ENCODE measurements around the gene DUSP28. TPM values are rescaled to one million over a fixed set of nuclear protein-coding genes. Genes with fewer than 3 reads are reported as not detected.

The DUSP28 gene
- total and polyA plus RNA-seq, 2 of the 13 experiments (the other 11 are each of a cell fraction or from before 2014, with no cell fraction given), result 5.2 to 8.6 TPM

DNA sequence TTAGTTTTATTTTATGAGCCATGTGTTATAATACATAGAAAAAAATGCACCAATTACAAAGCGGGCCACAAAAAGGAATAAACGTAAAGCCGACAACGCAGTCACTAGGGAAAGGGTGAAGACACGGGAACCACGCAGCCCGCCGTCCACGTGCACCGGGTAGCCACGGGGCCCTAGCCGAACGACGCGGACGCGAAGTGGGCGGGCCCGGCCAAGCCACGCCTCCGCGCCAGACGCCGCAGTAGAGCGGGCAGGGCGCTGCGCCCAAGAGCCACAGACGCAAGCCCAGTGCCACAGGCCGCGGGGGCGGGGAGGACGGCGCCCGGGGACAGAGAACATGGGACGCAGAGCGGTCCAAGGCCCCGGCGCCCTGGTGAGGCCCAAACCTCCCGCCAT lies at the start of gene DUSP28 (continued):
- TF ChIP-seq ESRRA (CRISPR knock-in tag; IDR thresholded peaks at IDR 0.05; ENCODE audit: low read depth) (peak; percentile 22; the same call in 1 of the 2 replicates), HHEX (CRISPR knock-in tag; IDR thresholded peaks at IDR 0.05) (no peak), POLR2AphosphoS5 (IDR thresholded peaks at IDR 0.05; ENCODE audit: low read depth, low read length) (peak; percentile 83), ZNF296 (CRISPR knock-in tag; conservative IDR thresholded peaks at IDR 0.05) (0 out of 2 replicates have a peak, but pooled peaks have one; percentile 76), MTF1 (CRISPR knock-in tag; IDR thresholded peaks at IDR 0.05) (no peak; the same call in 1 of the 2 replicates), HDAC2 (CRISPR knock-in tag; IDR thresholded peaks at IDR 0.05) (peak; percentile 90), FOXM1 (CRISPR knock-in tag; IDR thresholded peaks at IDR 0.05) (peak; percentile 30; the same call in 1 of the 2 replicates), ZNF674 (CRISPR knock-in tag; IDR thresholded peaks at IDR 0.05; ENCODE audit: low read depth) (peak; percentile 92; the same call in 1 of the 2 replicates), ZNF792 (CRISPR knock-in tag; IDR thresholded peaks at IDR 0.05) (peak; percentile 94), ZNF263 (CRISPR knock-in tag; IDR thresholded peaks at IDR 0.05) (peak; percentile 41; the same call in 1 of the 2 replicates)
- TF ChIP-seq, protein P1, sequence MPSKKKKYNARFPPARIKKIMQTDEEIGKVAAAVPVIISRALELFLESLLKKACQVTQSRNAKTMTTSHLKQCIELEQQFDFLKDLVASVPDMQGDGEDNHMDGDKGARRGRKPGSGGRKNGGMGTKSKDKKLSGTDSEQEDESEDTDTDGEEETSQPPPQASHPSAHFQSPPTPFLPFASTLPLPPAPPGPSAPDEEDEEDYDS (CRISPR knock-in tag; IDR thresholded peaks at IDR 0.05), result peak; percentile 90
- TF ChIP-seq, protein P2, sequence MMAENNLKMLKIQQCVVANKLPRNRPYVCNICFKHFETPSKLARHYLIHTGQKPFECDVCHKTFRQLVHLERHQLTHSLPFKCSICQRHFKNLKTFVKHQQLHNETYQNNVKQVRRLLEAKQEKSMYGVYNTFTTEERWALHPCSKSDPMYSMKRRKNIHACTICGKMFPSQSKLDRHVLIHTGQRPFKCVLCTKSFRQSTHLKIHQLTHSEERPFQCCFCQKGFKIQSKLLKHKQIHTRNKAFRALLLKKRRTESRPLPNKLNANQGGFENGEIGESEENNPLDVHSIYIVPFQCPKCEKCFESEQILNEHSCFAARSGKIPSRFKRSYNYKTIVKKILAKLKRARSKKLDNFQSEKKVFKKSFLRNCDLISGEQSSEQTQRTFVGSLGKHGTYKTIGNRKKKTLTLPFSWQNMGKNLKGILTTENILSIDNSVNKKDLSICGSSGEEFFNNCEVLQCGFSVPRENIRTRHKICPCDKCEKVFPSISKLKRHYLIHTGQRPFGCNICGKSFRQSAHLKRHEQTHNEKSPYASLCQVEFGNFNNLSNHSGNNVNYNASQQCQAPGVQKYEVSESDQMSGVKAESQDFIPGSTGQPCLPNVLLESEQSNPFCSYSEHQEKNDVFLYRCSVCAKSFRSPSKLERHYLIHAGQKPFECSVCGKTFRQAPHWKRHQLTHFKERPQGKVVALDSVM (CRISPR knock-in tag; IDR thresholded peaks at IDR 0.05), result no peak; the same call in 1 of the 2 replicates
- TF ChIP-seq, protein P3, sequence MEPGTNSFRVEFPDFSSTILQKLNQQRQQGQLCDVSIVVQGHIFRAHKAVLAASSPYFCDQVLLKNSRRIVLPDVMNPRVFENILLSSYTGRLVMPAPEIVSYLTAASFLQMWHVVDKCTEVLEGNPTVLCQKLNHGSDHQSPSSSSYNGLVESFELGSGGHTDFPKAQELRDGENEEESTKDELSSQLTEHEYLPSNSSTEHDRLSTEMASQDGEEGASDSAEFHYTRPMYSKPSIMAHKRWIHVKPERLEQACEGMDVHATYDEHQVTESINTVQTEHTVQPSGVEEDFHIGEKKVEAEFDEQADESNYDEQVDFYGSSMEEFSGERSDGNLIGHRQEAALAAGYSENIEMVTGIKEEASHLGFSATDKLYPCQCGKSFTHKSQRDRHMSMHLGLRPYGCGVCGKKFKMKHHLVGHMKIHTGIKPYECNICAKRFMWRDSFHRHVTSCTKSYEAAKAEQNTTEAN (CRISPR knock-in tag; conservative IDR thresholded peaks at IDR 0.05), result peak; percentile 59; the same call in 1 of the 2 replicates
- TF ChIP-seq, protein P4, sequence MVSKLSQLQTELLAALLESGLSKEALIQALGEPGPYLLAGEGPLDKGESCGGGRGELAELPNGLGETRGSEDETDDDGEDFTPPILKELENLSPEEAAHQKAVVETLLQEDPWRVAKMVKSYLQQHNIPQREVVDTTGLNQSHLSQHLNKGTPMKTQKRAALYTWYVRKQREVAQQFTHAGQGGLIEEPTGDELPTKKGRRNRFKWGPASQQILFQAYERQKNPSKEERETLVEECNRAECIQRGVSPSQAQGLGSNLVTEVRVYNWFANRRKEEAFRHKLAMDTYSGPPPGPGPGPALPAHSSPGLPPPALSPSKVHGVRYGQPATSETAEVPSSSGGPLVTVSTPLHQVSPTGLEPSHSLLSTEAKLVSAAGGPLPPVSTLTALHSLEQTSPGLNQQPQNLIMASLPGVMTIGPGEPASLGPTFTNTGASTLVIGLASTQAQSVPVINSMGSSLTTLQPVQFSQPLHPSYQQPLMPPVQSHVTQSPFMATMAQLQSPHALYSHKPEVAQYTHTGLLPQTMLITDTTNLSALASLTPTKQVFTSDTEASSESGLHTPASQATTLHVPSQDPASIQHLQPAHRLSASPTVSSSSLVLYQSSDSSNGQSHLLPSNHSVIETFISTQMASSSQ (IDR thresholded peaks at IDR 0.05; ENCODE audit: low read depth), result no peak
- TF ChIP-seq, protein P4 (CRISPR knock-in tag; IDR thresholded peaks at IDR 0.05; ENCODE audit: borderline replicate concordance), result no peak
- TF ChIP-seq, protein P5, sequence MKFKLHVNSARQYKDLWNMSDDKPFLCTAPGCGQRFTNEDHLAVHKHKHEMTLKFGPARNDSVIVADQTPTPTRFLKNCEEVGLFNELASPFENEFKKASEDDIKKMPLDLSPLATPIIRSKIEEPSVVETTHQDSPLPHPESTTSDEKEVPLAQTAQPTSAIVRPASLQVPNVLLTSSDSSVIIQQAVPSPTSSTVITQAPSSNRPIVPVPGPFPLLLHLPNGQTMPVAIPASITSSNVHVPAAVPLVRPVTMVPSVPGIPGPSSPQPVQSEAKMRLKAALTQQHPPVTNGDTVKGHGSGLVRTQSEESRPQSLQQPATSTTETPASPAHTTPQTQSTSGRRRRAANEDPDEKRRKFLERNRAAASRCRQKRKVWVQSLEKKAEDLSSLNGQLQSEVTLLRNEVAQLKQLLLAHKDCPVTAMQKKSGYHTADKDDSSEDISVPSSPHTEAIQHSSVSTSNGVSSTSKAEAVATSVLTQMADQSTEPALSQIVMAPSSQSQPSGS (CRISPR knock-in tag; IDR thresholded peaks at IDR 0.05), result peak; percentile 57; the same call in 1 of the 2 replicates
- TF ChIP-seq, protein P6, sequence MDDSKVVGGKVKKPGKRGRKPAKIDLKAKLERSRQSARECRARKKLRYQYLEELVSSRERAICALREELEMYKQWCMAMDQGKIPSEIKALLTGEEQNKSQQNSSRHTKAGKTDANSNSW (CRISPR knock-in tag; IDR thresholded peaks at IDR 0.05; ENCODE audit: borderline replicate concordance), result no peak
- TF ChIP-seq, protein P7, sequence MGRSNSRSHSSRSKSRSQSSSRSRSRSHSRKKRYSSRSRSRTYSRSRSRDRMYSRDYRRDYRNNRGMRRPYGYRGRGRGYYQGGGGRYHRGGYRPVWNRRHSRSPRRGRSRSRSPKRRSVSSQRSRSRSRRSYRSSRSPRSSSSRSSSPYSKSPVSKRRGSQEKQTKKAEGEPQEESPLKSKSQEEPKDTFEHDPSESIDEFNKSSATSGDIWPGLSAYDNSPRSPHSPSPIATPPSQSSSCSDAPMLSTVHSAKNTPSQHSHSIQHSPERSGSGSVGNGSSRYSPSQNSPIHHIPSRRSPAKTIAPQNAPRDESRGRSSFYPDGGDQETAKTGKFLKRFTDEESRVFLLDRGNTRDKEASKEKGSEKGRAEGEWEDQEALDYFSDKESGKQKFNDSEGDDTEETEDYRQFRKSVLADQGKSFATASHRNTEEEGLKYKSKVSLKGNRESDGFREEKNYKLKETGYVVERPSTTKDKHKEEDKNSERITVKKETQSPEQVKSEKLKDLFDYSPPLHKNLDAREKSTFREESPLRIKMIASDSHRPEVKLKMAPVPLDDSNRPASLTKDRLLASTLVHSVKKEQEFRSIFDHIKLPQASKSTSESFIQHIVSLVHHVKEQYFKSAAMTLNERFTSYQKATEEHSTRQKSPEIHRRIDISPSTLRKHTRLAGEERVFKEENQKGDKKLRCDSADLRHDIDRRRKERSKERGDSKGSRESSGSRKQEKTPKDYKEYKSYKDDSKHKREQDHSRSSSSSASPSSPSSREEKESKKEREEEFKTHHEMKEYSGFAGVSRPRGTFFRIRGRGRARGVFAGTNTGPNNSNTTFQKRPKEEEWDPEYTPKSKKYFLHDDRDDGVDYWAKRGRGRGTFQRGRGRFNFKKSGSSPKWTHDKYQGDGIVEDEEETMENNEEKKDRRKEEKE (IDR thresholded peaks at IDR 0.05), result no peak
